Measurements from ENCODE around the gene TMTC1.

The TMTC1 gene

GRCh38 chr12:29734305-29734704, 49.4 kb downstream of the TMTC1 start:
- DNase-seq (ENCODE audit: low read depth): no peak
- TF ChIP-seq CTCF (IDR thresholded peaks at IDR 0.05; ENCODE audit: control insufficient read depth, extremely low read depth, insufficient read depth): no peak
- no peak overlapping the region for H3K4me3 ChIP-seq (ENCODE audit: low read depth, low read length)

DNA sequence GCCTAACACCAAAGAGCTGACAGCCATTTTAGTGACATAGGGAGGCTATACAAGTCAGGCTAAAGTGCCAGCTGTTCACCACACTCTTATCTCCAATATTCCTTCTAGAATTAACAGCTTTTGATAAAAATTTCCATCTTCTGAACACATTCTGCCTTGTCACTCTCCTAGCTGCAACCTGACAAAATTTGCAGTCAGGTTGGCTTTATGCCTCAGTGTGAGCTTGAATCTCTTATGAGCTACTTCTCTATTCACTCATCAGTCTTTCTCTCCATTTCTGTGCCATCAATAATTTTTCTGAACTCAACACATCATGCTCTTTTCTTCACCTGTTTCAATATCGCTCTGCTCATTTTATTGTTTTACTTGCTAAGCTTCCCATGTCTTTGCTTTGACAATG, 50.2 kb downstream of the TMTC1 start:
- no peak for DNase-seq (ENCODE audit: low read depth)
- TF ChIP-seq CTCF (IDR thresholded peaks at IDR 0.05; ENCODE audit: control insufficient read depth, extremely low read depth, insufficient read depth): no peak
- H3K4me3 ChIP-seq (ENCODE audit: low read depth, low read length): no peak overlapping the region

DNA sequence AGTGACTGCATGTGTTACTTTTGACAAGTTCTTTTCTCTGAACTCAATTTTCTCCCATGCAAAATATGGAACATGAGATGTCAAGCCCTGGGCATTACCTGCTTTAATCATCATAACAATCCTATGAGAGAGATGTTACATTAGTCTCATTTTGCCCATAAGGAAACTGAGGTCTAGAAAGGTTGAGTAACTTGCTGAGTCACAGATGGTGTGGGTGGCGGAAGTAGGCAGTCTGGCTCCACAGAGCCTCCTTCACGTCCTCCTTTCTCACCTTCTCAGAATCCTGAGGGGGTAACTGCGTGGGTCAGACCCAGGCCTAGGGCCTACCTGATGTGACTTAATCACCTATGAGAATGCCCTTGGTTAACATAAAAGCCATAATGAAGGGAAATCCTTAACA, 50.7 kb downstream of the TMTC1 start:
- no peak for TF ChIP-seq CTCF (IDR thresholded peaks at IDR 0.05; ENCODE audit: control insufficient read depth, extremely low read depth, insufficient read depth)
- no peak overlapping the region for H3K4me3 ChIP-seq (ENCODE audit: low read depth, low read length)
- DNase-seq (ENCODE audit: low read depth): no peak

GRCh38 chr12:29732593-29732992, 51.1 kb downstream of the TMTC1 start:
- no peak for TF ChIP-seq CTCF (IDR thresholded peaks at IDR 0.05; ENCODE audit: control insufficient read depth, extremely low read depth, insufficient read depth)
- H3K4me3 ChIP-seq (ENCODE audit: low read depth, low read length): no peak overlapping the region
- DNase-seq (ENCODE audit: low read depth): no peak

GRCh38 chr12:29732191-29732590, 51.6 kb downstream of the TMTC1 start:
- H3K4me3 ChIP-seq (ENCODE audit: low read depth, low read length): no peak overlapping the region
- peak; percentile 77 for DNase-seq (ENCODE audit: low read depth)
- no peak for TF ChIP-seq CTCF (IDR thresholded peaks at IDR 0.05; ENCODE audit: control insufficient read depth, extremely low read depth, insufficient read depth)

- DNase-seq (ENCODE audit: low read depth): no peak
- no peak for TF ChIP-seq CTCF (IDR thresholded peaks at IDR 0.05; ENCODE audit: control insufficient read depth, extremely low read depth, insufficient read depth)
- H3K4me3 ChIP-seq (ENCODE audit: low read depth, low read length): no peak overlapping the region
Observed at GRCh38 chr12:29731591-29731990, 52.2 kb downstream of the TMTC1 start.

GRCh38 chr12:29730481-29730880, 53.3 kb downstream of the TMTC1 start:
- H3K4me3 ChIP-seq (ENCODE audit: low read depth, low read length): no peak overlapping the region
- no peak for DNase-seq (ENCODE audit: low read depth)
- no peak for TF ChIP-seq CTCF (IDR thresholded peaks at IDR 0.05; ENCODE audit: control insufficient read depth, extremely low read depth, insufficient read depth)

All from LNCaP clone FGC (cell line).